ENCODE results near the gene TCF19.
A peak's percentile ranks its signal among the peaks of the same experiment; 100 is the strongest.

The TCF19 gene

DNA sequence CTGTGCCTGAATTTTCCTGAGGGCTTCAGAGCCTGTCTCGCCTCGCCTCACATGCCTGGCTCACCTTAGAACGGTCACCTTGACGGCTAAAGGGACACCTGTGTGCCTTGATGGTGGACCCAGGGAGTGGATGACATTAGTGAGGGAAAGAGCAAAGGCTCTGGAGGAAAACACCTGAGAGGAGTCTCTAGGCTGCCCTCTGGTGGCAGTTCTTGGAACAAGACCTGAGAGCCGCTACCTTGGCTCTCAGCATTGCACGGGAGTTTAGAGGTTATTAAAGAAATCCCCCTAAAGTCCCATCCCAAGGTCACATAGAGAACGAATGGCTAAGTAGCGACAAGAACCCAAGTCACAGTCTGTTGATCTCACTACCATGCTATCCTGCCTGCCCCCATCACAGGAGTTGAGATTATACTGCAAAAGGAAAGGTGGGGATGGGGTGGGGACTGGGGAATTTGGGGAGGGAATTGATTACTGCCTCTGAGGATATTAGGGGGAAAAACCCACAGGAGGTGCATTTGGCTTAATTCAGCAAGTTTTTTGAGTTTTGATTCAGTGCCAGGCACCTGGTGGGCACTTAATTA lies 30.2 kb upstream of the TCF19 start:
- peak; percentile 48 to 61 for DNase-seq (ENCODE audit: low read depth in 2 of 2)

GRCh38 chr6:31129130-31129529 lies 29.3 kb upstream of the TCF19 start:
- no peak for DNase-seq (ENCODE audit: low read depth in 2 of 2)

- no peak for DNase-seq (ENCODE audit: low read depth in 2 of 2)
Measured at GRCh38 chr6:31130751-31131150, 27.6 kb upstream of the TCF19 start.

GRCh38 chr6:31131595-31131994 lies 26.8 kb upstream of the TCF19 start:
- no peak for DNase-seq (ENCODE audit: low read depth in 2 of 2)

DNA sequence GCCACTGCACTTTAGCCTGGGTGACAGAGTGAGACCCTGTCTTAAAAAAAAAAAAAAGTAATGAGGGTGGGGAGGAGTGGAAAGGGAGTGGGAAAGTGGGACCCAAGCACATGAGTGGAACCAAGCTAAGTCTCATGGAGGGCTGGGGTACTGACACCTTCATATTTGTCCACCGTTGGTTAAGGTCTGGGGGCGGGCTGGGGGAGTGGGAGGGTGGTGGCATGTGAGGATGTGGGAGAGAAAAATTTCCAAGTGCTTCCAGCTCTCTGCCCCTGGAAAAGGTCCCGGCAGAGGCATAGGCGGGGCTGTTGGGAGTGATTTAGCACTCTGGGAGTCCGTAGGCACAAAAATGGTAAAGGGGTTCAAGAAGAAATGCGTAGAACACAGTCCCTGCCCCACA lies 25.6 kb upstream of the TCF19 start:
- no peak for DNase-seq (ENCODE audit: low read depth in 2 of 2)

- no peak for DNase-seq (ENCODE audit: low read depth in 2 of 2)
Measured at GRCh38 chr6:31135710-31136109, 22.7 kb upstream of the TCF19 start.

DNA sequence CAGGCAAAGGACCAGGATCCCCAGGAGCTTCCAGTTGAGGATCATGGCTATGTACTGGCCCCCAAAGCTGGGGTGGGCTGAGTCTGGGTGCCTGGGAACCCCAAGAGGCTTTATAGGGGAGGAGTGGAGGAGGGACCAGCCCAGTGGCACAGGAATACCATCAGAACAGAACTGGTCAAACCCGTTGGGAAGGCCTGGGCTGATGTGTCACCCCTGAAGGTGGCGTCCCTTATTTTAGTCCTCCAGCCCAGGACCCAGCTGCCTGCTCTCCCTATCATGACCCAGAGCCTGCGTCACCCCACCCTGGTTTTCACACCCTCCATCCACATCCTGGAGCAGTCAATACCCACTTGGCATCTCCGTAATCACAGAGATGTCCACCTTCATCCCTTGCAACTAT lies 19.4 kb upstream of the TCF19 start, which contains the start of gene PSORS1C2:
Gene PSORS1C2, minus strand, starts transcription at position 85 of the 400 bp plus-strand sequence. Its CDS starts 40 bp downstream, at position 45.
- DNase-seq (ENCODE audit: low read depth in 2 of 2) = no peak

DNA sequence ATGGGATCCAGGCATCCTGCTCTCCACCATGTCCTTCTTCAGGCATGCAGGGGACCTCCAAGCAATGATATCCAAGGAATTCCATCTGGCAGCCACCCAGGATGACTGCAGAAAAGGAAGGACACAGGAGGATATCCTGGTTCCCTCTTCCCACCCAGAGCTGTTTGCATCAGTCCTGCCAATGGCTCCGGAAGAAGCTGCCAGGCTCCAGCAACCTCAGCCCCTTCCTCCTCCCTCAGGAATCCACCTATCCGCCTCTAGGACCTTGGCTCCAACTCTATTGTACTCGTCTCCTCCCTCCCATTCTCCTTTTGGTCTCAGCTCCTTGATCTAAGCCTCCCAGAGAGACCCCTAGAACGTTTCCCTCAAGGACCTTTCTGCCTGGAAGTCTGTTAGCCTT lies 18.8 kb upstream of the TCF19 start:
- DNase-seq (ENCODE audit: low read depth in 2 of 2) = no peak

DNA sequence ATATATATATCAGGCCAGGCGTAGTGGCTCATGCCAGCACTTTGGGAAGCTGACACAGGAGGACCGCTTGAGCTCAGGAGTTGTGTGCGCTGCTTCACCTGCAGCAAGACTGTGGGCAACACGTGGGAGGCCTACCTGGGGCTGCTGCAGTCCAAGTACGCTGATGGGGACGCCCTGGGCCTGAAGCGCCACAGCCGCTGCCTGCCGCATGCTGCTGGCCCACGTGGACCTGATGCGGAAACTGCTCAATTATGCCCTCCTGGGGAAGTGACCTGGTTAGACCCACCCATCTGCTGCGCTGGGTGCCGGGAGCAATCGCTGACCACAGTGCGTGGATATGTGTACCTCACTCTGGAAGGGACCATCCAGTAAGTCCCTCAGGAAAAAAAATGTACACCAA lies 17.7 kb upstream of the TCF19 start:
- DNase-seq (ENCODE audit: low read depth in 2 of 2) = no peak

DNA sequence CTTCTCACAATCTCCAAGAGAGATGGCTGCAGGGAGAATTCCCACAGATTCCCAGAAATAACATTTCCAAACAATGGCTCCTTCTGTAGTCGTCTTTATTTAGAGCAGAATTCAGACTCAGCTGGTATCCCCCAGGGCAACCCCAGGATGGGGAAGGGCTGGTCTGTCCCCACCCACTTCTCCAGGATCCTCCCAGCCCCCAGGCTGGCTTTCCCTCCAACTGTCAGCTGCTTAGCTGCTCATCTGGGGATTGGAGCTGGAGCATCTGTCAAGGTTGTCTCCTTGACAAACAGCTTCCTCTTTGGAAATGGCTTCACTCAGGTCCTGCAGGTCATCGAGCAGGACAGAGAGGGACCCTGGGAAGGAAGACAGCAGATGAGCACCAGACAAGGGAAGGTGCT lies 16.0 kb upstream of the TCF19 start:
- no peak for DNase-seq (ENCODE audit: low read depth in 2 of 2)

- no peak for DNase-seq (ENCODE audit: low read depth in 2 of 2)
Measured at GRCh38 chr6:31143148-31143547, 15.2 kb upstream of the TCF19 start.

- DNase-seq (ENCODE audit: low read depth in 2 of 2) = no peak
Measured at GRCh38 chr6:31144296-31144969, 14.0 kb upstream of the TCF19 start.

- no peak for DNase-seq (ENCODE audit: low read depth in 2 of 2)
Measured at GRCh38 chr6:31144970-31145340, 13.4 kb upstream of the TCF19 start.

GRCh38 chr6:31145386-31145785 lies 13.0 kb upstream of the TCF19 start:
- DNase-seq (ENCODE audit: low read depth in 2 of 2) = no peak

- no peak for DNase-seq (ENCODE audit: low read depth in 2 of 2)
Measured at GRCh38 chr6:31149827-31150447, 8.5 kb upstream of the TCF19 start.

GRCh38 chr6:31152781-31153180 lies 5.6 kb upstream of the TCF19 start:
- DNase-seq (ENCODE audit: low read depth in 2 of 2) = no peak

- no peak for DNase-seq (ENCODE audit: low read depth in 2 of 2)
Measured at GRCh38 chr6:31154436-31154835, 4.0 kb upstream of the TCF19 start.

DNA sequence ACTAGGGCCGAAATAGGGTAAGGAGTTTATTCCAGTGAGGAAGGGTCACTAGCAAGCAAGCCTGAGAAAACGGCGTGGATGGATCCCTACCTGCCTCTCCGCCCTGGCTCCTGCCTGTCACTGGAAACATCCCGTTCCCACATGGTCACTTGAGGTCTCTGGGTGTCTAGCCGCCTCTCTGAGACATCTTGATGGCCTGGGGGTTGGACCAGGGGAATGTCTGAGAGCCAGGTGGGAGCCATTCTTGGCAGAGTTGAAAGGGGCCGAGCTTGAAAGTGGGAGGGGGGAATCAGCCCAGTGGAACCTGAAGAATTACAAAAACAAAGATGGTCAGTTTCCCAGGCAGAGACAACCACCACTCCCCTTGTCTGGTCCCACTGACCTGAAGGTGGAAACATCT lies 1.7 kb upstream of the TCF19 start:
- no peak for DNase-seq (ENCODE audit: low read depth in 2 of 2)

DNA sequence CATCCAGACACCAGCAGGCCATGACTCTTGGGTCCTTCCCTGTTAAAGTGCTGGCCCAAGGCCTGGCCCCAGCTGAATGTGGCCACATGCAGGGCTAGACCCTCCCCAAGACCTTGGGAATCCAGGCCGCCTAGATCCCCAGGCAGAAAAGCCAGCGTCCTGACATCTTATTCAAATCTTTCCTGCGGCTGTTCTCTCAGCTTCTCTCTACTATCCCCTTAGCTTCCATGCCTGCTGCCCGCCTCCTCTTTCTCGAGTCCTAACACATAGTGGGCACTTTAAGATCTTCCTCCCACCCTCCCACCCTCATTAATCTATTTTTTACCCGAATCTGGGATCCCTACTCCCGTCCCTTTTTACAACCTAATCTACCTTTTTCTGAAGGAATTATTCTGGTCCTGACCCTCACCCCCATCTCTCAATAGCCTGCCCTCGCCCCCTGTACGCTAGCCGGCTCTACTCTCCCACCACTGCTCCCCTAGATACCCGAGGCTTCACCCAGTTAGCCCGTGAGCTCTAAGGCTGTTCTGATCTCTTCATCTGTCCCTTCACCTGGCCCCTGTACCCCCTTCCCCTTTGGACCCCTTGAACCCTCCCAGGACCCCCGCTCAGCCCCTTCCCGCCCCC lies 763 bp upstream of the TCF19 start, which contains the start of gene CCHCR1:
Gene CCHCR1, minus strand, starts transcription at position 290 of the 627 bp plus-strand sequence. Its CDS starts 202 bp downstream, at position 88.
- DNase-seq (ENCODE audit: low read depth in 2 of 2) = no peak

DNA sequence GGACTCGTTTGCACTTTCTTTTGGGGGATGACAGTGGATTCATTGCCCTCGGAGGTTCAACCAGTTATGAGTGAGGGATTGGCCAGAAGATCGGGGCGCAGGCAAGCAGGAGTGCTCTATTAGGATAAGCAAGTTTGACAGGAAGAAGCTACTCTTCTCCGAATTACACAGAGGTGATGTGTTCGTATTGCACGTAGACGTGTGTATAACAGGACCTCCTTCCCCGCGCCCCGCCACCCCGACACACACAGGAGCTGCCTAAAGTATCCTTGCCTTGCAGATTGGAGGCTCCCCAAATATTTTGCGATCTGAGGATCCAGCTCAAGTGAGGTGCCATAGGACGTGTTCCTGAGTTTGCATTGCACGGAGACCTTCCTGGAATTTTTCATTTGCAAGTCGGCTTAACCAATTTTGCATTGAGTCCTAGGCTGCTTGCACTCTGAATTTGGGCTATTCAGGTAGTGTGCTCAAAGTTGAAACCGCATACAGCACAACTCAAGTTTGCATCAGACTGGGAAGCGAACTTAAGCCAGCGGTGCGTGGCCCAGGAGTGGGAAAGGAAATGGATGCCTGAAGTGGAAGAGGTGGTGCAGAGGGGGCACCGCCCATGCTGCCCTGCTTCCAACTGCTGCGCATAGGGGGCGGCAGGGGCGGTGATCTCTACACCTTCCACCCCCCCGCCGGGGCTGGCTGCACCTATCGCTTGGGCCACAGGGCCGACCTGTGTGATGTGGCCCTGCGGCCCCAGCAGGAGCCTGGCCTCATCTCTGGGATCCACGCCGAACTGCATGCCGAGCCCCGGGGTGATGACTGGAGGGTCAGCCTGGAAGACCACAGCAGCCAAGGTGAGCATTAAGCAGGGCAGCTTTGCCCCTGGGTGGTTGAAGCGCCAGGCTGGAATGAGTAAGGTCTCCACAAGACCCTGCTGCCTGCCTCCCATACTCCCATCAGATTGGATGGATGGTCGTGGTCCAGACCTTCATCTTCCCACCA lies 770 bp downstream of the TCF19 start:
- peak in 1 of 2 donors; percentile 13 for DNase-seq (ENCODE audit: low read depth in 2 of 2)
